ENCODE data around the gene NACC1. TPM values are rescaled to one million over a fixed set of nuclear protein-coding genes. Genes with fewer than 3 reads are reported as not detected.
"Not testable (repeated sequence)": the region's sequence is repeated elsewhere in the genome, so short reads cannot be mapped to it uniquely, and the experiment has no call there.

NACC1 gene
- total RNA-seq, 1 donor from 2014 or later, result 33.8 TPM

- DNase-seq (ENCODE audit: low spot score), result no peak
- intact Hi-C loops (cut with DNase I), result loop anchor here (5.0 kb wide), 5 partner anchors 54 to 684 kb away; partner anchors contain the start of gene JUNB
Measured at GRCh38 chr19:13153569-13154240, 35.6 kb downstream of the NACC1 start.

- peak; percentile 97 for DNase-seq (ENCODE audit: low spot score)
- intact Hi-C loops (cut with DNase I), result loop anchor here (5.0 kb wide), 5 partner anchors 53 to 683 kb away; partner anchors contain the start of gene JUNB
Measured at GRCh38 chr19:13154241-13154778, 36.2 kb downstream of the NACC1 start.

- intact Hi-C loops (cut with DNase I), result loop anchor here (1.0 to 5.0 kb wide), 6 partner anchors 8 to 682 kb away; partner anchors contain the start of gene JUNB
- DNase-seq (ENCODE audit: low spot score), result no peak
Measured at GRCh38 chr19:13154911-13155471, 36.9 kb downstream of the NACC1 start.

DNA sequence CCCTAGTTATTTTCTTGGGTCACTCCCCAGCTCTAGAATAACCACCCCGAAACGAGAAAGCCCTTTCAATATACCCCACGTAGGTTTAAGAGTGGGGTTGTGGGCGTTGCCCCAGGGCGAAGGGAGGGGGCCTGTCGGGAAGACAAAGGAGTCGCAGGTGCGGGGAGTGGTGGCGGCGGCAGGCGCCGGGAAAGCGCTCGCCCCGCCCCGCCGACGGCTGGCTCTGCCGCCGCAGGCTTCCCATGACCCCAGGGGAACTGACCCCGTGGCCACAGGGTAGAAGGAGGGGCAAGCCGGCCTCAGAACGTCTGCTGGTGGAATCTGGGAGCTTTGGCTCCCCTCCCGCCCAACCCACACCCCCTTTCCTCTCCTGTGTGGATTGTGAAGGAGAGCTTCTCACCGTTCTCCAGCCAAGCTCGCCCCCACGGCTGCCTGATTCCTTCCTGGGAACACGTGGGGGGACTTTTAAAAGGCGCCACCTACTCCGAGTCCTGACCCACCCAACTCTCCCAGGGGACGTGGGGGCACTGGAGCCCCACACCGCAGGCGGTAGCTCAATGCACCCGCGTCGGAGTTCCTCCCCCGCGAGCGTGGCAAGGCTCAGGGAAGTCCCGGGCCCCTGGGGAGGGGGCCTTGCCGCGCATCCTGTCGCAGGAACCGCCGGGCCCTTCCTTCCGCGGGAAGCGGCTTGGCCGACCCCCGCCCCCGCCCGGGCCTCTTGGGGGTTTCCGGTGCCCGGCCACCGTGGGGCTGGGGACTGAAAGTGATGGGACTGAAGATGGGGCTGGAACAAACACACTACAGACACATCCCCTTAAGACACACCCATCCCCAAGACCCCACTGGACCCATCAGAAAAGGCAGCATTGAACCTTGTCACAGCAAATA is 37.7 kb downstream of the NACC1 start:
- intact Hi-C loops (cut with DNase I), result loop anchor here (1.0 kb wide), 1 partner anchor 8 kb away; no protein-coding TSS in a partner anchor
- peak; percentile 94 for DNase-seq (ENCODE audit: low spot score)

GRCh38 chr19:13159713-13160112 is 41.6 kb downstream of the NACC1 start:
- no peak for DNase-seq (ENCODE audit: low spot score)
- intact Hi-C loops (cut with DNase I), result loop anchor here (5.0 kb wide), 1 partner anchor 683 kb away; no protein-coding TSS in a partner anchor

DNA sequence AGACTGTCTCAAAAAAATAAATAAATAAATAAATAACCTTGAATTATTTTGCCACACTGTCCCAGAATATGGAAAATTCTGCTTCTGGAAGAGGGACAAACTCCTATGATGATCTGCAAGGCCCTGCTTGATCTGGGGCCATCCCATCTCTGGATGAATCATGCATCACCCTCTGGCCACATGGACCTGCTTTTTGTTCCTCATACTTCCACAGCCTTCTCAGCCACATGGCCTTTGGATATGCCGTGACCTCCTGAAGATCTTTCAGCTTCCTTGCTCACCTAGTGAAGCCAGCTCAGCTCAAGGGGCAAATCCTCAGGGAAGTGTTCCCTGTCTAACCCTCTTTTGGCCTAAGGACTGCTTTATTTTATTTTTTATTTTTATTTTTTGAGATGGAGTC is 42.5 kb downstream of the NACC1 start:
- intact Hi-C loops (cut with DNase I), result loop anchor here (5.0 kb wide), 1 partner anchor 682 kb away; no protein-coding TSS in a partner anchor
- DNase-seq (ENCODE audit: low spot score), result no peak

DNA sequence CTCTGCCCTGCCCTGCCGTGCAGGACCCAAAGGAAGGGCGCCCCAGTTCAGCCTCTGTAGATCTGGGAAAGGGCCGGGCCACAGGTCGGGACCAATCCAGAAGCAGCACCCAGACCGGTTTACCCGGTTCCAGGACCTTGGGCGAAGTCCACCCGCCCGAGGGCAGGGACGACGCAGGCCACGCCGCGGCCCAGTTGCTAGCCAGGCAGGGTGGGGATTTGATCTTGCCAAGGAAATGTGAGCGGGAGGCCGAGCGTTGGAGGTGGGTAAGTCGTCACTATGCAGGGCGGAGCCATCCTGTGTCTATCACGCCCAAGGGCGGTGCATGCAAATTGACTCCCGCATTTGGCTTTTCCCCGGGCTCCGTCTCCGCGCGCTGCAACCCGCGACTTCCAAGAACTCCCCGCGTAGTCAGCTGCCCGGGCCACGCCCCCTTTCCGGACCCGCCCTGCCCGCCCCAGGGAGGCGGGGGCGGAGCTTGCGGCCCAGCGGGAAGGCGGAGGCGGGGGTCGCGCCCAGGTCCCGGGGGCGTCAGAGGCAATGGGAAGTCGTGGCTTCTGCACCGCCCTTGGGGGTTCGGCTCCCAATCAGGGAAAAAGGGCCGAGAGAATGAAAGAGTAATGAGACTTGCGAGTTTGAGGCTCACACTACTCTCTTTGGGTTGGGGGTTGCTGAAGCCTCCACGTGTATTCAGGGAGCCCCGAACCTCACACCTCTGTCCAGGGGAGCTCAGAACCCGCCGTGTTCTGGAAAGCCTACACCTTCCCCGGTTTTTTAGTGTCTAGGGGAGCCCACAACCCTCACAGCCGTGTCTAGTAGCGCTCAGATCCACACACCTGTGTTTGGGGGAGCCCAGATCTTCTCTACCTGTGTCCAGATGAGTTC is 44.9 kb downstream of the NACC1 start:
- DNase-seq (ENCODE audit: low spot score), result peak; percentile 99
- intact Hi-C loops (cut with DNase I), result loop anchor here (1.0 to 5.0 kb wide), 3 partner anchors 8 to 679 kb away; partner anchors contain the start of gene LYL1

DNA sequence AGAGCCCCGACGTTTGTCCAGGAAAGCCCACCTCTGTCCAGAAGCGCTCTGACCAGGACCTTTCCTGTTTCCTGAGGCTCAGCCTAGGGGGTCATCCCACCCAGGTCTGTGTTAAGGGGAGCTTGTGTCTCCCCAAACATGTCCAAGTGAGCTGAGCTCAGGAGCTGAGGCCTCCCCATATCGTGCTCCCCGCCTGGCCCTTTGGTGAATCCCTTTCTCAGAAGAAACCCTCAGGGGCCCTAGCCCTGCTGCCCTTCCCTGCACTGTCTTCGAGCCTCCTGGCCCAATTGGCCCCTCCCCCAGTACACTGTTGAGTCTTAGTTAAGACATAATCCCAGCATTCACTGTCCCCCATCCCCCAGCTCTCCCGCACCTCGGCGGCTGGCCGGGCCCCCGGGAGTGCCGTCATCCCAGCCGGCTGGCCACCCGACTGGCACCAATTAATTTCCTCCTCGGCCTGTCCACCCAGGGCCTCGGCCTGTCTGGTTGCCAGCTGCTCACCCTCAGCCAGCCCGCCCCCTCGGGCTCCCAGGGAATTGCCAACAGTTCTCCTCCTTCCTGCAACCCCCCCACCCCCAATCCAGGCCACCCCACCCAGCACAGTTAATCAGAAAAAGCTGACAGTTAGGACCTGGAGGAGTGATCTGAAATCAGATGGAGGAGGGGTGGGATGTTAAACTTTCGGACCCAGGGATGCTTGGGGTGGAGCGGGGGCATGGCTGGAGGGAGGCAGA is 45.7 kb downstream of the NACC1 start:
- intact Hi-C loops (cut with DNase I), result loop anchor here (1.0 to 5.0 kb wide), 3 partner anchors 8 to 679 kb away; partner anchors contain the start of gene LYL1
- peak; percentile 85 for DNase-seq (ENCODE audit: low spot score)

GRCh38 chr19:13164343-13165161 is 46.5 kb downstream of the NACC1 start:
- peak; percentile 89 for DNase-seq (ENCODE audit: low spot score)
- intact Hi-C loops (cut with DNase I), result loop anchor here (5.0 kb wide), 1 partner anchor 678 kb away; no protein-coding TSS in a partner anchor

GRCh38 chr19:13165162-13165997 is 47.3 kb downstream of the NACC1 start:
- intact Hi-C loops (cut with DNase I), result no loop called here
- DNase-seq (ENCODE audit: low spot score), result no peak

DNA sequence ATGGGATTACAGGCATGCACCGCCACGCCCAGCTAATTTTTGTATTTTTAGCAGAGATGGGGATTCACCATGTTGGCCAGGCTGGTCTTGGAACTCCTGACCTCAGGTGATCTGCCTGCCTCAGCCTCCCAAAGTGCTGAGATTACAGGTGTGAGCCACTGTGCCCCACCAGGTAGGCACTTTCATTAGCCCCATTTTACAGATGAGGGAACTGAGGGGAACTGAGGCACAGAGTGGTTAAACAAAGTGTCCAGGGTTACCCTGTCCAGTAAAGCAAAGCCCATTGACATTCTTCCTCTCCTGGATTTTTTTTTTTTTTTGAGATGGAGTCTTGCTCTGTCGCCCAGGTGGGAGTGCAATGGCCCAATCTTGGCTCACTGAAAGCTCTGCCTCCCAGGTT is 48.1 kb downstream of the NACC1 start:
- DNase-seq (ENCODE audit: low spot score); intact Hi-C loops (cut with DNase I): not testable (repeated sequence)

- intact Hi-C loops (cut with DNase I), result no loop called here
- DNase-seq (ENCODE audit: low spot score), result no peak
Measured at GRCh38 chr19:13169769-13170168, 51.7 kb downstream of the NACC1 start.

GRCh38 chr19:13171146-13171545 is 53.1 kb downstream of the NACC1 start:
- intact Hi-C loops (cut with DNase I), result no loop called here
- no peak for DNase-seq (ENCODE audit: low spot score)

GRCh38 chr19:13172346-13173138 is 54.5 kb downstream of the NACC1 start:
- intact Hi-C loops (cut with DNase I), result no loop called here
- peak; percentile 93 for DNase-seq (ENCODE audit: low spot score)

DNA sequence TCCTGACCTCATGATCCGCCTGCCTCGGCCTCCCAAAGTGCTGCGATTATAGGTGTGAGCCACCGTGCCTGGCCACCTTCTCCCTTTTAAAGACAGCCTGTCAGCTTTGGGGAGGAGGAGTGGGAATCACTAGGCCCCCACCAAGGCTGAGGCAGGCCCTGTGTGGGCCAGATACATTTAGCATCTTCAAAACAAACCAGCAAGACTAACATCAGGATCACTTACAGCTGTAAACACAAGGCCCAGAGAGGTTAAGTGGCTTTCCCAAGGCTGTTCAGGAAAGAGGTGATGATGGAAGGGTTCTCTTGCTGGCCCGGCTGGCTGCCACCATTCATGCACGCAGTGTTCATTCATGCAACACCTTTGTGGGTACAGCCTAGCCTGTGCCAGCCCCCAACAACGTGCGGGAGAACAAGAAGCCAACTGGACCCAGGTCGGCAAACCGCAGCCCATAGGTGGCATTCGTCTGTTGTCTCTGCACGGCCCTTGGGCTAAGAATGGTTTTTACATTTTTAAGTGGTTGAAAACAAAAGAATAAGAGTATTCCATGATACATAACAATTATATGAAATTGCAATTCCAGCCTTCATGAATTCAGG is 55.2 kb downstream of the NACC1 start:
- intact Hi-C loops (cut with DNase I), result no loop called here
- no peak for DNase-seq (ENCODE audit: low spot score)

Data from cardiac septum (tissue), 1 donor.